ENCODE results near the gene FSTL4.

Gene FSTL4

DNA sequence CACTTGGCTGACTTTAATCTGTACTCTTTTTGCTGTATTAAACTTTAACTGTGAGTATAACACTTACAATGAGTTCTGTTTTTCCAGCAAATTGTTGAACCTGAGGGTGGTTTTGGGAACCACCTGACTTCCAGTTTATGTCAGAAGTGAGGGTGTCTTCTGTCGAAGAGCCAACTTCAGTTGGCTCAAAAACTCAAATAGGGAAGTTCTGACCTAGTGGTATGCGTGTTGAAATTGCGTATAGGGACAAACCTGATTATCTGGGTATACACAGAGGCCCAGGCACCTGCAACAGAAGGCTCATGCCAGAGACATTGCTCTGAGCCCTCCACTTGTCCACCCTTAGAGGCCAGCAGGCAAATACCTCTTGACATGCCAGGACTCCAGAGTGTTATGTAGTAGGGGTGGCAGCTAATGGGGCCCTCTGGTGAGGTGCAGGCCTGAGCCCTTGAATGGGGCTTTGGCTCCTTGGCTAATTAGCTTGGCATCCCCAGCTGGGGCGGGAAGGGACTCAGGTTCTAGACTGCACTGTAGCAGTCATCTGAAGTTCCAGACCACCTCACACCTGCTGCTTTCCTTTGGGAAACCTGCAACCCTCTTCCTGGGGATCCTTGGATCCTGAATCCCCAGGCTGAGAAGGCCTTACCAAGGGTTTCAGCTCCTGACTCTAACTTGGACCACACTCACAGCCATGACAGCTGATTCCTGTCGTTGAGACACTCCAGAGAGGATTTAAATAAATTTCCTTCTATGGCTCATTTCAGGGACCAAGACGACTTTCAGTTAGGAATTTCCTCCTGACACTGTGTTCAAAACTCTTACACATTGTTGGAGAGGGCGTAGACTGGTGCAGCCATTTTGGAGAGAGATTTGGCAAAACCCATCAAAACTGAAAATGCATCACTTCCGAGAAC lies 370.9 kb downstream of the FSTL4 start:
- DNase-seq (ENCODE audit: low read depth) = no peak

- DNase-seq (ENCODE audit: low read depth) = peak; percentile 64
Observed at GRCh38 chr5:133240425-133241091, 371.8 kb downstream of the FSTL4 start.

DNA sequence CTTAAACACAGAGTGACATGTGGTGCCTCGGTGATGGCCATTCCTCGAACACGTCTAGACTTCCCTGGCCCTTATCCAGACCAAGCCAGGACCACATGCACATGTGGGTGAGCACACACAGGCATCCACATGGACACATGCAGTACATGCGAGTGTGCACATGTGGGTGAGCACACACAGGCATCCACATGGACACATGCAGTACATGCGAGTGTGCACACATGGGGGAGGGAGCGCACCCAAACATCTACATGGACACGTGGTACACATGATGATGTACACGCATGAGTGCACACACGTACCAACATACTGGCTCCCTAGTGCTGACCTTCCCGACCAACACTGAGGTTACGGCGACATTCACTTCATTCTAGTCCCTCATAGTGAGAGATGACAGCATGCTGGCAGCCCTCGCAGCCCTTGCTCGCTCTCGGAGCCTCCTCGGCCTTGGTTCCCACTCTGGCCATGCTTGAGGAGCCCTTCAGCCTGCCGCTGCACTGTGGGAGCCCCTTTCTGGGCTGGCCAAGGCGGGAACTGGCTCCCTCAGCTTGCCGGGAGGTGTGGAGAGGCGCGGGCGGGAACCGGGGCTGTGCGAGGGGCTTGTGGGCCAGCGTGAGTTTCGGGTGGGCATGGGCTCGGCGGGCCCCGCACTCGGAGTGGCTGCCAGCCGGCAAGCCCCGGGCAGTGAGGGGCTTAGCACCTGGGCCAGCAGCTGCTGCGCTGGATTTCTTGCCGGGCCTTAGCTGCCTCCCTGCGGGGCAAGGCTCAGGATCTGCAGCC lies 373.7 kb downstream of the FSTL4 start:
- no peak for DNase-seq (ENCODE audit: low read depth)

GRCh38 chr5:133236976-133237375 lies 375.4 kb downstream of the FSTL4 start:
- DNase-seq (ENCODE audit: low read depth) = no peak

- no peak for DNase-seq (ENCODE audit: low read depth)
Observed at GRCh38 chr5:133236541-133236951, 375.8 kb downstream of the FSTL4 start.

DNA sequence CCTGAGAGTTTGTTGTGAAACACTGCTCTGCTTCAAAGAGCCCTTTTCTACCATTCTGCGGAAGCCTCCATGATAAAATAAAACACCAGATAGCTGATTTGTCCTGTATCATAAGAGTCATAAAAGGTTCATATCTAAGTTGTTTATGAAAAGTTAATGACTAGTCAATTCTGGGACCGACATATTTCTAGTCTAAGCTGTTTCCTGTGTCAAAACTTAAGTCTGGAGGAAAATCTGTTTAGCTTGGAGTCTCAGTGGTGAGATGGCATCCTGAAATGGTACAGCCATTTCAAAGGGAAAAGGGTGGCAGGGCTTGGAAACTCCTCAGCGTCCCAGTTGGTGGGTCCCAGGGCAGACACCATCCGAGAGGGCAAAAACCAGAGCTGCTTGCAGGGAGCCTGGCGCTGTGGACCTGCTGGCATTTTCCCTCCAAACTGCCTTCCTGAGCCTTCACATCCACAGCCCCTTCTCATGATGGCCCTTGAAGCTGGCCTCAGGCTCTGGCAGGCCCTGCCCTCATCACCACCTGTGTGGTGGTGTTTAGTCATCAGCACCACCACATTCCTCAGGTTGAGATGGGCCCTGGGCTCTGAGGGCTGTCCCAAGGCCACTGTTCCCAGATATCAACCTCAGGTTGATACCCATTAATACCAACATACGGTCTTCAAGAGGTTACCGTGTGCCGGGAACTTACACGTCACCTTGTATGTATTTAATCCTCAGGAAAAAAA lies 376.5 kb downstream of the FSTL4 start:
- no peak for DNase-seq (ENCODE audit: low read depth)

DNA sequence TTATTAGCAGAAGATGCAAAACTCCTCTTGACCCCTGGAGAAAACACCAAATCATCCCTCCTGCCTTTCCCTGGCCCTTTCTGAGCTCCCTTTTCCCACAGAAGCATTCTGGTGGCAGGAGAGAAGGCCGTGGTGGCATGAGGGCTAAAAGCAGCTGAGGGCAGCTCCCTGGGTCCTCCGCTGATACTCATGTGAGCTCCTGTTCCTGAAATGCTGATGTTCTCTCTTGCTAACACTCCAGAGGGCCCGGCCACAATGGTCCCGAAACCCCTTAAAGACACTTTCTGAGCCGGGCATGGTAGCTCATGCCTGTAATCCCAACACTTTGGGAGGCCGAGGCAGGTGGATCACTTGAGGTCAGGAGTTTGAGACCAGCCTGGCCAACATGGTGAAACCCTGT lies 377.4 kb downstream of the FSTL4 start:
- DNase-seq (ENCODE audit: low read depth) = no peak

DNA sequence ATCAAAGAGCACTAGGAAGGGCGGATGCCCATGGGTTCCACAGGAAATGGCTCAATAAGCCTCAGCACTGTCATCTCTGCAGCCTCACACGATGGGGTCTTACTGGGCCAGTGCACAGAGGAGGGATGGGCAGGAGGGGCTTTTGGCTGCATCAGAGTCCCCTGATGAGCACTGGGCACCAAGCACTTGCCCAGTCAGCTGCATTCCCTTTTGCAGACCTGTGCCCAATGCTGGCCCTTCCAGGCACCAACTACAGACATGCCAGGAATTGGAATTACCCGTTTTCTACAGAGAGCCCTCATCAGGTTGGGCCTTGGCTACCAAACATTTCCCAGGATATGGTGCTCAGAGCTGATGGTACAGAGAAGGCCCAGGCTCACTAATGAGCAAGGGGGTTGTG lies 378.1 kb downstream of the FSTL4 start:
- no peak for DNase-seq (ENCODE audit: low read depth)

GRCh38 chr5:133233616-133234015 lies 378.7 kb downstream of the FSTL4 start:
- no peak for DNase-seq (ENCODE audit: low read depth)

DNA sequence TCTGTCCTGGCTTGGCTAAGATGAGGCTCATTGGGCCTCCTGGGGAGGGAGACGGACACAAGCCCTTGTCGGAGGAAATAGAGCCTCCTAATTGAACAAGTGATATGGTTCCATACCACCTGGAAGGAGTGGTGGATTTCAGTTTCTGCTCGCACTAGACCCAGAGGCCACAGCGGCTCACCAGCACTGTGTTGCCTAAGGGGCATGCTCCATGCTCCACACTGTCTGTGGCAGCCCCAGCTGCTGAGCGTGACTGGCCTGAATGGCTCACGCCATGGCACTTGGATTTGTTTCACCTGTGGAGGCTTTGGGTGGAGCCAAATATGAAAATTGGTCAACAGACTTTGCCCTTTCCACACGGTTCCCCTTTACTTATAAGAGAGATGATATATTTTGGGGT lies 379.4 kb downstream of the FSTL4 start:
- no peak for DNase-seq (ENCODE audit: low read depth)

DNA sequence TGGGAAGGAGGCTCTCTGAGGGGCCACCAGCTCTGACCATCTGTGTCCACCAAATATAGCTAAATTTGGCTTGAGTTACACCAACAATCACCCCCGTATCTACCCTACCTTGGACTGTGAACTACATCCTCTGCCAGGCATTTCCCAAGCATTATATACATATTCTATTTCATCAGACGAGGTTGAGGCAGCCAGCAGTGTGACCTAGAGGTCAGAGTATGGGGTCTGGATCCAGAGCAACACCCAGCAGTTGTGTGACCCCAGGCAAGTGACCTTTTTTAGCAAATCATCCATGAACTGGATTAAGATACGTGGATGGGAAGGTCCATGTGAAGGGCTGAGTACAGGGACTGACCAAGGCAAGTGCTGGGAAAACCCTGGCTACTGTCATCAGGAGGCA lies 379.9 kb downstream of the FSTL4 start:
- no peak for DNase-seq (ENCODE audit: low read depth)

- DNase-seq (ENCODE audit: low read depth) = no peak
Observed at GRCh38 chr5:133232011-133232410, 380.3 kb downstream of the FSTL4 start.

DNA sequence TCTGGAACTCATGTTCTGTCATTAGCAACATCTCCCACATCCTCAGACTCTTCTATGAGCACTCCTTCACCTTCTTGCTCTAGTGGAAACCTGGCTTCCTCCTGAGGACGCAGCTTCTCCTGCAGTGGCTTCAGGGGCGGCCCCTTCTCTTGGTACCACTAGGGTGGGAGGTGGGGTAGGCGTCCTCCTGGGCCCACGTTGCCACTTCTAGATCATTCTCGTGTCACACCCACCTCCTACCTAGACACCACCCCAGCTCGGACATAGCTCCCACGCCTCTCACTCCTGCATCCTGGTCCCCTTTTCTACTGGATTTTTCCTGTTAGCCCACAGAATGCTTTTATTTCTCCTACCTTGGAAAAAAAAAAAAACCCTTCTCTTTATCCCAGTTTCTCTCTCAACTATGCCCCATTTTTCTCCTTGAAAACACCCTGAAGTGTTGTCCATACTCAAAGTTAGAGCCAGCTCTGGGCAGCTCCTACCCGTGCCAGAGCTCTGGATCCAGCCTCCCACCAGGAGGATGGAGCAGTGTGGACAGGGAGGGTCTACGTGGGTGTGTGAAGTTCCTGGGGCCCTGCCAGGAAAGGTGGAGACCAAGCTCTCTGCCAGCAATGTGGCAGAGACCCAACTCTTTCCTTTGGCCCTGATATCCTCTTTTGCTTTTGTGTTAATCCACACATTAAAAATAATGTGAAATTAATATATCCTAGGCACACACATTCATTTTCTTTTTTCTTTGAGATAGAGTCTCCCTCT lies 381.3 kb downstream of the FSTL4 start:
- no peak for DNase-seq (ENCODE audit: low read depth)

GRCh38 chr5:133229931-133230664 lies 382.2 kb downstream of the FSTL4 start:
- DNase-seq (ENCODE audit: low read depth) = no peak

- DNase-seq (ENCODE audit: low read depth) = no peak
Observed at GRCh38 chr5:133228316-133228715, 384.0 kb downstream of the FSTL4 start.

DNA sequence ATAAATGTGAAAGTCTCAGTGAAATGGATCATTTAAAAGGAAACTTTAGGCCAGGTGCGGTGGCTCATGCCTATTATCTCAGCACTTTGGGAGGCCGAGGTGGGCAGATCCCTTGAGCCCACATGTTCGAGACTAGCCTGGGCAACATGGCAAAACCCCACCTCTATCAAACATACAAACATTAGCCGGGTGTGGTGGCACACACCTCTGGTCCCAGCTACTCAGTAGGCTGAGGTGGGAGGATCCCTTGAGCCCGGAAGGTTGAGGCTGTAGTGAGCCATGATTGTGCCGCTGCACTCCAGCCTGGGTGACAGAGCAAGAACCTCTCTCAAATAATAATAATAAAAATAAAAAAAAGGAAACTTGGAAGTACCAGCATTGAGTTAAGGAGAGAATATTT lies 384.4 kb downstream of the FSTL4 start:
- no peak for DNase-seq (ENCODE audit: low read depth)

DNA sequence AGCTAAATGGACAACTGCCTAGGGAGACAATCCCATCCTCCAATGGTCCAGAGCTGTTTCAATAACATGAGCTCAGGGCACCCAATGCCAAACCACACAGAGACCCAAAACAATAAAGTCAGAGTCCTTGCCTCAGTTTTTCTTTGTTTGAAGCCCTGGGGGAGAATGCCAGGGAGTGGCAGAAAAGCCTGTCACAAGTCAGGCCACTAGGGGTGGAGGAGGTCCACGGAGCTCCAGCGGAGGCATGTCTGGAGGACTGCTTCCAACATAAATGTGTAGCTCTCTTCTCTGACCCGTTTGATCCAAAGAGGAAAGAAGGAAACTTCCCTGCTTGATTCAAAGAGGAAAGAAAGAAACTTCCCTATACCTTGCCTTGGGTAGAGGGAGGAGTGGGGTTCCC lies 385.3 kb downstream of the FSTL4 start:
- no peak for DNase-seq (ENCODE audit: low read depth)

GRCh38 chr5:133226186-133226585 lies 386.2 kb downstream of the FSTL4 start:
- DNase-seq (ENCODE audit: low read depth) = no peak

- no peak for DNase-seq (ENCODE audit: low read depth)
Observed at GRCh38 chr5:133225671-133226152, 386.6 kb downstream of the FSTL4 start.

DNA sequence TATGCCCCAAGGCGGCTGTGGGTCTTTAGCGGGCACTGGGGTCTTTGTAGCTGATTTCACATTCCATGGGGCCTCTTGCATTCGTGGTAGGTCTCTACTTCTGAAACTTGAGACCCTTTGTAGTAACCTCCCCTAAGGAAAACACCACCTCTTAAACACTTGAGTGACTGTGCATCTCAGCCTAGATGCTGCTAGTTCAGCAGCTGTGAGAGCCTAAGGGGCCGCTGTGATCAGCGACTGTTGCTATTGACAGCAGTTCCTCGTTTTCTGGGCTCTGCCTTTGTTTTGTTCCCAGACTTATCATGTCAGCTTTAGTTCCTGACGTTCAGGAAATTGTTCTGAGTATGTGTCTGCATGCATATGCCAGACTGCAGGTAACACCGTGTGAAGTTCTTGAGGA lies 389.4 kb downstream of the FSTL4 start:
- no peak for DNase-seq (ENCODE audit: low read depth)
